Esophagus muscularis mucosa (tissue), 4 donors: ENCODE data around the gene CD74.

Experiments
- EP300 ChIP-seq: sonication (generic); formaldehyde crosslinking; IDR thresholded peaks from one replicate; pipeline ENCODE4 v1.6.1; 2017; ENCODE audit warnings: antibody characterized with exemption
- POLR2A ChIP-seq: fragments of 450-650 bp; IDR thresholded peaks from one replicate; pipeline ENCODE4 v1.6.1; 2017; ENCODE audit warnings: antibody characterized with exemption, moderate library complexity, mild to moderate bottlenecking, low read depth
- POLR2AphosphoS5 ChIP-seq, 2 donors: sonication (generic); formaldehyde crosslinking; IDR thresholded peaks; one replicate each; pipeline ENCODE4 v1.6.1; 2017; ENCODE audit warnings: antibody characterized with exemption in 2 of 2
- TF ChIP-seq, protein P1 (sequence below), 3 experiments: fragments of 200-600 bp in 2 of 3; fragments of 450-650 bp in 1 of 3; sonication (generic) in 2 of 3; IDR thresholded peaks; one replicate each; pipeline ENCODE4 v1.5.1; 2017 to 2019; ENCODE audit warnings: antibody characterized with exemption in 3 of 3, mild to moderate bottlenecking in 2 of 3, moderate library complexity in 1 of 3

DNA sequence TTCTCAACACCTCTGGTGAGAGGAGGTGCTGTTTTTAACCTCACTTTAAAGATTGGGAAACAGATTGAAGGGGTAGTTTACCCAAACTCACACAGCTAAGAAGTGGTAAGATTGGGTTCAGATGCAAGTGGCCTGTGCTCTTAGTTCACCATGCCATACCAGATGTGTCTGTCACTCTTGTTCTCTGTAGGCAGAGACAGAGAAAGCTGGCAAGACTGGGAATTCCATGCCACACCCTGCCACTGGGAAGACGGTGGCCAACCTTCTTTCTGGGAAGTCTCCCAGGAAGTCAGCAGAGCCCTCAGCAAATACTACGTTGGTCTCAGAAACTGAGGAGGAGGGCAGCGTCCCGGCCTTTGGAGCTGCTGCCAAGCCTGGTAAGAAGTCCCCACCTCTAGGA lies 44.2 kb downstream of the CD74 start:
- TF ChIP-seq, protein P1, sequence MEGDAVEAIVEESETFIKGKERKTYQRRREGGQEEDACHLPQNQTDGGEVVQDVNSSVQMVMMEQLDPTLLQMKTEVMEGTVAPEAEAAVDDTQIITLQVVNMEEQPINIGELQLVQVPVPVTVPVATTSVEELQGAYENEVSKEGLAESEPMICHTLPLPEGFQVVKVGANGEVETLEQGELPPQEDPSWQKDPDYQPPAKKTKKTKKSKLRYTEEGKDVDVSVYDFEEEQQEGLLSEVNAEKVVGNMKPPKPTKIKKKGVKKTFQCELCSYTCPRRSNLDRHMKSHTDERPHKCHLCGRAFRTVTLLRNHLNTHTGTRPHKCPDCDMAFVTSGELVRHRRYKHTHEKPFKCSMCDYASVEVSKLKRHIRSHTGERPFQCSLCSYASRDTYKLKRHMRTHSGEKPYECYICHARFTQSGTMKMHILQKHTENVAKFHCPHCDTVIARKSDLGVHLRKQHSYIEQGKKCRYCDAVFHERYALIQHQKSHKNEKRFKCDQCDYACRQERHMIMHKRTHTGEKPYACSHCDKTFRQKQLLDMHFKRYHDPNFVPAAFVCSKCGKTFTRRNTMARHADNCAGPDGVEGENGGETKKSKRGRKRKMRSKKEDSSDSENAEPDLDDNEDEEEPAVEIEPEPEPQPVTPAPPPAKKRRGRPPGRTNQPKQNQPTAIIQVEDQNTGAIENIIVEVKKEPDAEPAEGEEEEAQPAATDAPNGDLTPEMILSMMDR (IDR thresholded peaks at IDR 0.05), result no peak
- TF ChIP-seq POLR2A (no peak), POLR2AphosphoS5 (IDR thresholded peaks at IDR 0.05) (no peak), EP300 (no peak)
